GM12873 (cell line): ENCODE data around the gene TXNDC17.

ENCODE experiments used
- TF ChIP-seq, protein P1 (sequence below): IDR thresholded peaks from 2 replicates; pipeline ENCODE4 v1.5.1; 2012; ENCODE audit warnings: low read depth, mild to moderate bottlenecking, moderate library complexity, low read length, control low read depth; ENCODE audit not compliant: insufficient read depth; ENCODE audit errors: missing control alignments

The TXNDC17 gene

DNA sequence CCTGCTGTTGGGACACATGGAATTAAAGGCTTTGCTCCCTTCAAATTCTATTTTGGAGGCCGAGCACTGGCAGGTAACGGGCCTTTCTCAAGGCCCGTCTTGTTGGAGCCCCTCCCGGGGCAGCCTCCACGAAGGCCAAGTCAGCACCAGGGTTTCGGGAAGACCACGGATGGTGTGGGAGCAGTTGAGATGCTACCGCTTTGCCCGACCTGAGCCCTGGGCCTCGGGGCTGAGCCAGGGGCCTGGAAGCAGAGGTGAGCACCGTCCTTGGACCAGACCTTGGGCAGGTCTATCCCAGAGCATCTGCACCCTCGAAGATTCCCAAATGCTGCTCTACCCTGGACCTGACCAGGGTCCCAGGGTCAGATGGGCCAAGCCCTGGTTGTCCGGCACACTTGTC is 33.7 kb downstream of the TXNDC17 start:
- TF ChIP-seq, protein P1, sequence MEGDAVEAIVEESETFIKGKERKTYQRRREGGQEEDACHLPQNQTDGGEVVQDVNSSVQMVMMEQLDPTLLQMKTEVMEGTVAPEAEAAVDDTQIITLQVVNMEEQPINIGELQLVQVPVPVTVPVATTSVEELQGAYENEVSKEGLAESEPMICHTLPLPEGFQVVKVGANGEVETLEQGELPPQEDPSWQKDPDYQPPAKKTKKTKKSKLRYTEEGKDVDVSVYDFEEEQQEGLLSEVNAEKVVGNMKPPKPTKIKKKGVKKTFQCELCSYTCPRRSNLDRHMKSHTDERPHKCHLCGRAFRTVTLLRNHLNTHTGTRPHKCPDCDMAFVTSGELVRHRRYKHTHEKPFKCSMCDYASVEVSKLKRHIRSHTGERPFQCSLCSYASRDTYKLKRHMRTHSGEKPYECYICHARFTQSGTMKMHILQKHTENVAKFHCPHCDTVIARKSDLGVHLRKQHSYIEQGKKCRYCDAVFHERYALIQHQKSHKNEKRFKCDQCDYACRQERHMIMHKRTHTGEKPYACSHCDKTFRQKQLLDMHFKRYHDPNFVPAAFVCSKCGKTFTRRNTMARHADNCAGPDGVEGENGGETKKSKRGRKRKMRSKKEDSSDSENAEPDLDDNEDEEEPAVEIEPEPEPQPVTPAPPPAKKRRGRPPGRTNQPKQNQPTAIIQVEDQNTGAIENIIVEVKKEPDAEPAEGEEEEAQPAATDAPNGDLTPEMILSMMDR: no peak

DNA sequence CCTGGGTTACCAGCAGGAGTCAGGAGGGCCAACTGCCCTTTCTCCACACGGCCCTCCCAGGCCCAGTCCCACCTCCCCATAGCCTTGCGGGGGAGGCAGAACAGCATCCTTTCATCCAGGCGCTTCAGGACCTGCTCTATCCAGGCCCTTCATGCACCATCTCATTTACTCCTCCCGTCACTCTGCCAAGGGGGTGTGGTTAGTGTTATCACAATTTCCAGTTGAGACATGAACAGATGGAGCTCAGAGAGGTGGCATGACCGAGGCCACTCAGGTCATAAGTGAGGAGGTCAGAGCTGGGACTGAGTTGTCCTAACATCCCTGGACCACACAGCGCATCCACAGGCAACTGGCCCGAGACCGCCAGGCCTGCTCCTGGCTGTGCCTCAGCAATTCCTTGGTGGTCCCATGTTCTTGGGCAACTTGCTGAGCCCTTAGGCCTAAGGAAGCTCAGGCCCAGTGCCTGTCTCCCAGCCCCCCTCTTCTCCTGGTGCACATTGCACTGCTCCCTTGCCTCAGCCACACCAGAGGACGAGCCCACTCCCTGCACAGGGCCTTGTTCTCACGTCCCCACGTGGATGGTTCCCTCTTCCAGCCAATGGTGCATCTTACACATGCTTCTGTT is 34.5 kb downstream of the TXNDC17 start:
- TF ChIP-seq, protein P1: no peak

DNA sequence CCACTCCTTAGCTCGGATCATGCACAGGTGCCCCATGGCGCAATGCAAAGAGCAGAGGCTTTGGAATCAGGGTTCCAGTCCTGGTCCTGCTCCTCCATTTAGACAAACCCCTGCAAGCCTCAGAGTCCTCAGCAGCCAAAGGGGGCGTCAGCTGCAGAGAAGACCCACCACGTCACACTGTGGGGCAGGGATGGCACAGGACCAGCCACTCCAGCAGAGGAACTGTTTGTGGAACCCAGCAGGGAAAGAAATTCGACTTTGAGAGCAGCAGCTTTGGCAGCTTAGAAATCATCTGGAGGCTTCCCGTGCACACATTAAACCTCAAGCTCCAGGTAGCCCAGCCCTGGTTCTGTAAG is 35.9 kb downstream of the TXNDC17 start:
- TF ChIP-seq, protein P1: no peak

DNA sequence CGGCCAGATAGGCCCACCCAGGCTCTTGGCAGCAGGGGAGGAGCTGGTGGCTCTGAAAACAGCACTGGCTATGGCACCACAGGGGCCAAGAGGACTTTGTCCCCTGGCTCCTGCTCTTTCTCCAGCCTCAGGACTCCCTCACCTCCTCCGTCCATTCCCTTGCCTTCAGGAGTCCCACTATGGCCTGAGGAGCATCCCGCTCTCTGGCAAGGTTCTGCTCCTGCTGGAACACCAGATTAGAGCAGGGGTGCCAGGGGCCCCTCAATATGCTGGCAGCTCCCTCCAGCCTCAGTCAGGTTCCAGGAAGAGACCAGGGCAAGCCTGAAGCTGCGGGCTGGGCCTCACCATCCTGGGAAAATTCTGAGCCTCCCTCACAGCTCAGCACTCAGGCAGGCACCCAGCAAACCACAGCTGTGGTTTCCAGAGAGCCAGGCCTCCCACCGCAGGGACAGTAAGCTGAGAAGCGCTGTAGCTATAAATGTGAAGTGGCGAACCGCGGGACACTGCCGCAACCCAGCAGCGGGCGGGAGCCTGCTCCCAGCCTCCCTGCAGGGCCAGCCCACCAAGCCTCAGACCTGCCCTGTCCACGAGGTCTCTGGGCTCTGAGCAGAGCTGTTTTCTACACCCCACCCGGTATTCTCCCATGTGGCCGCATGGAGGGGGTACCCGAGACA is 36.4 kb downstream of the TXNDC17 start:
- TF ChIP-seq, protein P1: no peak

DNA sequence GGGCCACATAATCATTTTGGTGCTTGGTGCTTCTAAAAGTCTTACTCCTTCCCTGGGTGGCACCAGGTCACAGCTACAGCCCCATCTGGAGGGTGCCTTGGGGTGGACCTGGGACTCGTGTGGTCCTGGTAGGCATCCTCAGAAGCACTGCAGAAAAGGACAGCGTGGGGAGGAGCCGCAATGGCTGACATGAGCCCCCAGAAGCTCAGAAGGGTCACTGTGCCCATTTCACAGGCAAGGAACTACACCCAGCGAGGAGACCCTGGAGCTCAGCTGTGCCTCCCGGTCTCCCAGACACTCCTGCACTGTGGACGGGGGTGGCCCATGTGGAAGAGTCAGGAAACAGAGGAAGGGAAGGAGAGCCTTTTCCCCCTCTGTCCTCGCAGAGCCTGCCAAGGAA is 37.1 kb downstream of the TXNDC17 start:
- TF ChIP-seq, protein P1: no peak

DNA sequence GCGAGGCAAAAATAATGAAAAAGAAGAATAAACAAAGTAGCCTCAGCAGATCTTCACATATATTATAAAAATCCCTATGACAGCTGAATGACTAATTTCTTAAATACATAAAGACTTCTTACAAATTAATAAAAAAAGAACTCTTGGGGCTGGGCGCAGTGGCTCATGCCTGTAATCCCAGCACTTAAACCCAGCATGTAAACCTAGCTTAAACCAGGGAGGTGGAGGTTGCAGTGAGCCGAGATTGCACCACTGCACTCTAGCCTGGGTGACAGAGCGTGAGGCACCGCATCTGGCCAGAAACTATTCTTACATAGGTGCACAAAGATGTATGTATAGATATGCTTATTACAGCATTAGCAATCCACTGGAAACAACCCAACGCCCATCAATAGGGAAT is 38.4 kb downstream of the TXNDC17 start:
- TF ChIP-seq, protein P1: no peak

DNA sequence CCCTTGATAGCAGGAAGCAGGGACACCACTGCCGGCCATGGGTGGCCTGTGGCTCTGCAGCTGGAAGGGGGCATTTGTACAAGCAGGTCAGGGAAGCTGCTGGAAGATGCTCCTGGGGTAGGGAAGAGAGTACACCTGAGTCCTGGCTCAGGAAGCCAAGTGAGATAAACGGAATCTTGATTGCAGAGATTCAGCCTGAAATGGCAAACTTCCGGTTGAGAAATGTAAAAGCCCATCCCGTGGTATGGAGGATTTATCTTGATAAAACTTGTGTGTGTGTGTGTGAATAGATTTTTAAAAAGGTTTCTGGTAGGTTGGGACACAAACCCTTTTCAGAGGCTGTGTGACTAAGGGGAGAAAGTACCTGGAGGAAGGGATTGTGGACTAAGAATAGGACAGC is 40.3 kb downstream of the TXNDC17 start:
- TF ChIP-seq, protein P1: no peak
